Left renal cortex interstitium (tissue), 4 donors: ENCODE results near the gene FADS1. TPM values are rescaled to one million over a fixed set of nuclear protein-coding genes. Genes with fewer than 3 reads are reported as not detected.

Experiments used
- DNase-seq, 4 donors: peaks; one replicate each; pipeline ENCODE4 v3.0.0-alpha.2; 2013; ENCODE audit warnings: low read depth in 4 of 4, low spot score in 2 of 4, missing footprints in 1 of 4
- polyA plus RNA-seq, 4 donors: library from polyadenylated mRNA; unstranded; fragments of 120-200 nt; gene quantifications; one replicate each; pipeline ENCODE4 v1.2.1, GENCODE V29; 2013; ENCODE audit not compliant: insufficient read length in 4 of 4

FADS1 gene
- polyA plus RNA-seq, 4 donors = 37.0 to 44.4 (median 43.7) TPM

DNA sequence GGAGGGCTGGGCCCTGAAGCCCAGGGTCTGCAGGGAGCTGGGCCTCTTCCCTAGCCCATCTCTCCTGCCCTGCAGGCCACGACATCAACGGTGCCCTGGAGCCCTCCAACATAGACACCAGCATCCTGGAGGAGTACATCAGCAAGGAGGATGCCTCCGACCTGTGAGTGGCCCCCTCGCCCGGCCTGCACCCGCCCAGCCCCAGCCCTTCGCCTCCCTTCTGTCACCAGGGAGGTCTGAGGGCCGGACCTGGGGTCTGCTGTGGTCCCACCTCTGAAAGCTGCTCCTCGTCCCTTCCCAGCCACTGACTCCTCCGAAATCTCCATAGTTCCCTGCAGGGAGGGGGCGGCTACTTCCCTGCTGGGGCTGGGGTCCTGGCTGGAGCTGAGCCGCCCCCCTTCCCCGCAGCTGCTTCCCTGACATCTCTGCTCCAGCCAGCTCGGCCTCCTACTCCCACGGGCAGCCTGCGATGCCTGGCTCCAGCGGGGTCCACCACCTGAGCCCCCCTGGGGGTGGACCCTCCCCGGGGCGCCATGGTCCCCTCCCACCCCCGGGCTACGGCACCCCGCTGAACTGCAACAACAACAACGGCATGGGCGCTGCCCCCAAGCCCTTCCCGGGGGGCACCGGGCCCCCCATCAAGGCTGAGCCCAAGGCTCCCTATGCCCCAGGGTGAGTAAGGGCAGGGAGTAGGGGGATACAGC, 51.1 kb downstream of the FADS1 start:
- DNase-seq = no peak

DNA sequence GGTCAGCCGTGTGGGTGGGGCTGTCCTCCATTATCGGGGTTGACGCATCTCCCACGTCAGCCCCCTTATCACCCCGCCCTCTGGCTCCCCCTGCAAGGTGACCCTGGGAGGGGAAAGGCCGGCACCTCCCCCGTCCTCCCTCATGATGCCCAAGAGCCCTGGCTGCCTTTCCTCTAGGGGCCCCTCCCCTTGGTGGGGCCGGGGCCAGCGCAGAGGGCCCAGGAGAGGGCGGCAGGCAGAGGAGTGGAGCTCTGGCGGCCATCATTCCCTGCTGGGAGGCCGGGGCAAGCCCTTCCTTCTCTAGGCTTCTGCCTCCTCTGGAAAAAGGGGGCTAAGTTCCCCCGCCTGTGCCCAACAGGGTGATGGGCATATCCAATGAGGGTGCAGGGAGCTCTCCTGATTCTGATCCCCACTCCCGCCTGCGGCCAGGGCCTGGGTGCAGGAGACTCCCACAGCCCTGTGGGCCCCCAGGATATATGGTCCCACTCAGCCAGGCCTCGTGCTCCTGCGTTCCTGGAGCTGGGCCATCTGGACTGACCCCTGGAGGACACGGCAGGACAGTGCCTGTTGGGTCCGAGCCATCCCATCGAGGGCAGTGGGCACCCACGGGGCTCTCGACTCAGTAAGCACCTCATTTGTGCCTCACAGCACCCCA, 52.1 kb downstream of the FADS1 start:
- no peak for DNase-seq

DNA sequence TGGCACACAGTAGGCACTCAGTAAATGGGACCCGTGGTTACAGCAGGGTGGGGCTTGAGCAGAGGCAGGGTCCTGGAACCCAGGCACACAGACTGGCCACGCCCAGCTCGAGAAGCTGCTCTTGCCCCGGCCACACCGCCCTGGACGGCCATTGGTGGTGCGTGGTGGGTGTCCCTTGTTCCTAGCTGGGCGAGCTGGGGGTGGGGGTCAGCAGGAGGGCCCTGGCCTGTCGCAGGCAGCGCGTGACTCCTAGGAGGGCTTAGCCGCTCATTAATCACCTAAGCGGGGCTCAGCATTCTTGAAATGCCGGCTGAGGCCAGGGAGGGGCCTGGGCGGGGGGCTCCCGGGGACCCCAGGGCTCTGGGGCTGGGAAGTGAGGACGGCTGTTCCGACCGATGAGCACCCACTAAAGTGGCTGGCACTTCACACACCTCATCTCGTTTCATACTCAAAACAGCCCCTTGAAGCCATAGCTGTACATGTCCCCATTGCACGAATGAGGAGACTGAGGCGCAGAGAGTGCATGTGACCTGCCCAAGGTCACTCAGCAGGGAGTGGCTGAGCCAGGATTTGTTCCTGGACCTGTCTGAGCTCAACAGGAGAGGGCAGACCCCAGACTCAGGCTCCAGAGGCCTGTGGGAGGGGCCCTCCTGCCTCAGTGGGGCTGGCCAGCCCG, 52.7 kb downstream of the FADS1 start:
- DNase-seq = no peak

DNA sequence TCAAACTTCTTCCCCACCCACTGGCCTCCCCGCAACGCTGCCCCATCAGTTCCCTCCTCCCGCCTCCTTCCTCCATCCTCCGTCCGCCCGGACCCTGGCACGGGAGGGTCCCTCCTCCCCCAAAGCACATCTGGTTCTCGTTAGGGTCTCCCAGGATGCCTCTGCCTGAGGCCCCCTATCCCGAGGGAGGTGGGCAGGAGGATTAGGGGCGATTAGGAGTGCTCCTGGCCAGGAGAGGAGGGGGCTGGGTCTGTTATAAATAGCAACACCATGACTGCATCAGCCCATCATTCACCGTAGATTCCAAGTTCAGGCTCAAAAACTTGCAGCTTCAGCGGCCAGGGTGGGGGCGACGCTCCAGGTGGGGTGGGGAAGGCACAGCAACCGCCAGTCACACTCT, 54.0 kb downstream of the FADS1 start:
- DNase-seq = no peak

DNA sequence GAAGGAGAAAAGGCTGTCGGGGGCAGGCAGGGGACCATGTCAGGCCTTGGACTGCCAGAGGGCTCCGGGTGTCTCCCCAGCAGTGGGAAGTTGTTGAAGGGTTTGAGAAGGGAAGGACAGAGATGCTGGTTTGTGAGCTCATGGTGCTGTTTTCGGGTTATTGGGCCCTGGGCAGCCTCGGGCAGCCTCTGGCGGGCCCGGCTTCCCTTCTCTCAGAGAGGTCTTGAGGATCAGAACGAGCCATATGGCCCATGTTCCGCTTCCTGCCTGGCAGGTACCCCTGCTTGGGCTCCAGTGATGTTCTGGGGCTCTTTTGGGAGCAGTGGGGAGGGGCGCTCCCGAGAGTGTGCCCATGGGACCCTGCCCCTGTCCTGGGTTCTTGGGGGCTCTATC, 54.6 kb downstream of the FADS1 start:
- DNase-seq = no peak

- no peak for DNase-seq
Measured at GRCh38 chr11:61761440-61762222, 55.2 kb downstream of the FADS1 start.

- DNase-seq = no peak
Measured at GRCh38 chr11:61760946-61761345, 55.9 kb downstream of the FADS1 start.

- DNase-seq = no peak
Measured at GRCh38 chr11:61757213-61757862, 59.5 kb downstream of the FADS1 start.

DNA sequence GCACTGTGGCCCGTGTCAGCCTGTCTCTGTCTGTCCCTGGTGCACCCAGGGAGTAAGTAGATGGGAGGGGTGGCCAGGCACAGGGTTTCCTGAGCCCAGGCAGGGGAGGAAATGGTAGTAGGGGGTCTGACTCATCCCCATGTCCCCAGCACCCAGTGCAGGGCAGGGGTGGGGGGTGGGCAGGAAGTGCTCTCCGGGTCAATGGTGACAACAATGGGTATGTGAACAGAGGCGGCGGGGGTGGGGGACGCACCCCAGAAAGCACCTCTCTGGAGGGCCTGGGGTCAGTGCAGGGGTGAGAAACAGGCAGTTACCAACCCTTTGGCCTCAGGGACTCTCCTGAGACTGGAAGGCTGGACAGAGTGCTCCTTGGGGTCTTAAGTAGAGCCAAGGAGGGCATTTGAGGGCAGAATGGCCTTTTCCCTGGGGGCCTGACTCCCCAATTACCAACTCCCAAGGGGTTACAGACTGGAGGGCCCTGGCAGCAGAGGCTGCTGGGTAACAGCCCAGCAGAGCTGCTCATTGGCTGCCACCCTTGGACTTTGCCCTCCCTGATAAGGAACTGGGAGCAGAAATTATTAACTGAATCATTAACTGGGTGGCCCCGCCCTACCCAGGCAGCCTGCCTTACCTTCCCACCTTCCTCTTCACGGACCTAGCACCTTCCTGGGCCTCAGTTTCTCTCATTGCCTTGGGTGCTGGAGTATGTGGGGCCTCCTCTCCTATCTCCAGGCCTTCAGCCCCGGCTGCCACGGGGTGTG, 60.2 kb downstream of the FADS1 start:
- no peak for DNase-seq

DNA sequence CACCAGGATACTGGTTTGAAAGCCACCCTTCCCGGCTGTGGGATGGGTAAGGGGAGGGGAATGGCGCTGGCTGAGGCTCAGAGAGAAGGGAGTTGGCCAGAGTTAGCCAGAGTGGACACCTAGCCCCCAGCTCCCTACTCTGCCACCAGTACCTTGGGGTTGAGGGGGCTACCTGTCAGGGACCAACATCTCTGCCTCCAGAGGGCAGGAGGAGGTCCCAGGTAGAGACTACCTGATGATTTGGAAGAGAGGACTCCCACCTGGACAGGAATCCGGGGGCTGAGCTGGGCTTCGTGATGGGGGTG, 60.7 kb downstream of the FADS1 start:
- DNase-seq = no peak

GRCh38 chr11:61754534-61755482, 62.0 kb downstream of the FADS1 start:
- DNase-seq = no peak

- DNase-seq = no peak
Measured at GRCh38 chr11:61753672-61754071, 63.1 kb downstream of the FADS1 start.

DNA sequence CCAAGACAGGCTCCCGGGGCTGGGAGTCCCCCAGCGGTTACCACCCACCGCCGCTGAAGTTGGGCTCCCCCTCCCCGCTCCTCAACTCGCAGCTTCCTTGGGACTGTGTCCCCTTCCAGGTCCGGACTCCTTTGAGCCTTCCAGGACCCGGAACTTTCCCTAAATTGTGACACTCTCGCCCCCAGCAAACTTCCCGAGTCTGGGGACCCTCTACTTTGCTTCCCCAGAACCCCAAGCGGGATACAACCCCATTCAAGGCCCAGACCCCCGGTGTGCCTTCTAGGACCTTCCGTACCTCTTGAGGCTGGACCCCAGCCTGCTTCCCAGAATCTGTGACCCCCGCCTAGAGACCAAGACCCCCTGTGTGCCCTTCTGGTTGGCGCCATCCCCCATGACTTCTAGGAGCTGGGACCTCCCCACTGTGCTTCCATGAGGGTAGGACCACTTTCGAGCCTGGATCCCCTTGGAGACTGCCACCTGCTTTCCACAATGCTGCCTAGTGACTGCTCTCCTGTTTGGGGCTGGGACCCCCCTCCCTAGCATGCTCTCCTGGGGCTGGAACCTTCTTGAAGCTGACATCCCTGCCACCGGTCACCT, 63.8 kb downstream of the FADS1 start:
- DNase-seq = no peak

DNA sequence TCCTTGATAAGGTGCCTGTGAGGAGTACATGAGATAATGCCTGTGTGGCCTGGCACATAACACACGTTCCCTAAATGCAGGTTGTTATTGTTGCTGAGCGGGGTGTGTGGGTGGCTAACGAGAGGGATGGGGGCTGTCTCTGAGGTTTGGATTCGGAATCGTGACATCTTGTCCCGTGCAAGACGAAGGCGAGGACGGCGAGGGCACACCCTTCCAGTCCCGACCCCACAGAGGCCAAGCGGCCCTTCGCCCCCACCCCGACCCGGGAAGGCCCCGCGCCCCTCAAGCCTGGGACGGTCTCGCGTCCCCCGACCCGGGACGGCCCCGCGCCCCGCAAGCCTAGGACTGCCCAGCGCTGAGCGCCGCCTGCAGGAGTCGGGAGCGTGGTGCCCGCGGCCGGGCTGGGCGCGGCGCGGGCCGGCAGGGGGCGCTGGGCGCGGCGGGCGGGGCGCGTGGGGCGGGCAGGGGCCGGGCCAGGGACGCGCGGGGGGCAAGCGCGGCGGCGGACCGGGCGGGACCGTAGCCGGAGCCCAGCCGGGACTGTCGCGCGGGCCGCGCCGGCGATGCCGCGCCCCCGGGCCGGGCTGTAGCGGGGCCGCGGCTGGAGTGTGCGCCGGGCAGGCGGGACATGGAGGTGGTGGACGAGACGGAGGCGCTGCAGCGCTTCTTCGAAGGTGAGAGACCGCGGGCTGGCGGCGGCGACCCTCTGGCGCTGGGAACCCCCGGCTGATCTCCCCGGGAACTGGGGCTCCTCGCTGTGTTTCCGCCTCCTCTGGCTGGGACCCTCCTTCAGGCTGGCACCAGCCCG, 64.5 kb downstream of the FADS1 start, which contains the start of gene MYRF:
Gene MYRF, plus strand, starts transcription at position 520 of the 808 bp plus-strand sequence. Its CDS starts 109 bp downstream, at position 629.
- no peak for DNase-seq

DNA sequence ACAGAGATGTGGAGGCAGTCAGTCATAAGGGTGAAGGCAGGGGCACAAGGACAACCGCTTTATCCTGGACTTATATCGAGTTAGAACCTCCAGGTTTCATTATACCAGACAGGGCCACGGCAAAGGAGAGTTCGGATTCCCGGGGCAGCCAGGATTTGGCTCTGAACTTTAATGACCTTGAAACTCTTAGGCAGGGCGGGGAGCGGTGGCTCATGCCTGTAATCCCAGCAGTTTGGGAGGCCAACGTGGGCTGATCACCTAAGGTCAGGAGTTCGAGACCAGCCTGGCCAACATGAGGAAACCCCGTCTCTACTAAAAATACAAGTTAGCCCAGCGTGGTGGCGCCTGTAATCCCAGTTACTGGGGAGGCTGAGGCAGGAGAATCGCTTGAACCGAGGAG, 65.4 kb downstream of the FADS1 start:
- DNase-seq = no peak

- no peak for DNase-seq
Measured at GRCh38 chr11:61750631-61751273, 66.1 kb downstream of the FADS1 start.
